ENCODE data around the gene ART4. TPM values are rescaled to one million over a fixed set of nuclear protein-coding genes. Genes with fewer than 3 reads are reported as not detected.

Gene ART4
- total RNA-seq, 1 donor from 2014 or later = 0.22 TPM

GRCh38 chr12:14784471-14784870, 58.9 kb downstream of the ART4 start:
- no peak overlapping the region for H3K4me3 Mint-ChIP-seq
- H3K4me1 Mint-ChIP-seq (ENCODE audit: unreplicated experiment) = peaks cover 4% of the 10 kb centered on the region
- H3K27ac Mint-ChIP-seq = no peak overlapping the region
- no peaks in the 10 kb centered on the region for H3K9me3 Mint-ChIP-seq
- H3K27me3 Mint-ChIP-seq = no peaks in the 10 kb centered on the region
- DNase-seq (ENCODE audit: extremely low spot score, unreplicated experiment) = no peak
- H3K36me3 Mint-ChIP-seq = peaks cover 35% of the 10 kb centered on the region
- TF ChIP-seq, protein P1, sequence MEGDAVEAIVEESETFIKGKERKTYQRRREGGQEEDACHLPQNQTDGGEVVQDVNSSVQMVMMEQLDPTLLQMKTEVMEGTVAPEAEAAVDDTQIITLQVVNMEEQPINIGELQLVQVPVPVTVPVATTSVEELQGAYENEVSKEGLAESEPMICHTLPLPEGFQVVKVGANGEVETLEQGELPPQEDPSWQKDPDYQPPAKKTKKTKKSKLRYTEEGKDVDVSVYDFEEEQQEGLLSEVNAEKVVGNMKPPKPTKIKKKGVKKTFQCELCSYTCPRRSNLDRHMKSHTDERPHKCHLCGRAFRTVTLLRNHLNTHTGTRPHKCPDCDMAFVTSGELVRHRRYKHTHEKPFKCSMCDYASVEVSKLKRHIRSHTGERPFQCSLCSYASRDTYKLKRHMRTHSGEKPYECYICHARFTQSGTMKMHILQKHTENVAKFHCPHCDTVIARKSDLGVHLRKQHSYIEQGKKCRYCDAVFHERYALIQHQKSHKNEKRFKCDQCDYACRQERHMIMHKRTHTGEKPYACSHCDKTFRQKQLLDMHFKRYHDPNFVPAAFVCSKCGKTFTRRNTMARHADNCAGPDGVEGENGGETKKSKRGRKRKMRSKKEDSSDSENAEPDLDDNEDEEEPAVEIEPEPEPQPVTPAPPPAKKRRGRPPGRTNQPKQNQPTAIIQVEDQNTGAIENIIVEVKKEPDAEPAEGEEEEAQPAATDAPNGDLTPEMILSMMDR (conservative IDR thresholded peaks at IDR 0.05) = no peak

- no peak overlapping the region for H3K4me3 Mint-ChIP-seq
- peaks cover 24% of the 10 kb centered on the region for H3K36me3 Mint-ChIP-seq
- H3K27me3 Mint-ChIP-seq = no peaks in the 10 kb centered on the region
- H3K4me1 Mint-ChIP-seq (ENCODE audit: unreplicated experiment) = peaks cover 5% of the 10 kb centered on the region
- H3K27ac Mint-ChIP-seq = no peak overlapping the region
- DNase-seq (ENCODE audit: extremely low spot score, unreplicated experiment) = no peak
- TF ChIP-seq, protein P1 (conservative IDR thresholded peaks at IDR 0.05) = no peak
- H3K9me3 Mint-ChIP-seq = no peaks in the 10 kb centered on the region
Observed at GRCh38 chr12:14782756-14783155, 60.6 kb downstream of the ART4 start.

GRCh38 chr12:14781563-14781962, 61.8 kb downstream of the ART4 start:
- H3K9me3 Mint-ChIP-seq = no peaks in the 10 kb centered on the region
- TF ChIP-seq, protein P1 (conservative IDR thresholded peaks at IDR 0.05) = no peak
- H3K4me1 Mint-ChIP-seq (ENCODE audit: unreplicated experiment) = peaks cover 11% of the 10 kb centered on the region
- H3K36me3 Mint-ChIP-seq = peaks cover 12% of the 10 kb centered on the region
- no peak for DNase-seq (ENCODE audit: extremely low spot score, unreplicated experiment)
- no peaks in the 10 kb centered on the region for H3K27me3 Mint-ChIP-seq
- H3K4me3 Mint-ChIP-seq = no peak overlapping the region
- no peak overlapping the region for H3K27ac Mint-ChIP-seq

- H3K9me3 Mint-ChIP-seq = no peaks in the 10 kb centered on the region
- H3K36me3 Mint-ChIP-seq = peaks cover 13% of the 10 kb centered on the region
- no peaks in the 10 kb centered on the region for H3K27me3 Mint-ChIP-seq
- H3K27ac Mint-ChIP-seq = no peak overlapping the region
- DNase-seq (ENCODE audit: extremely low spot score, unreplicated experiment) = no peak
- peaks cover 18% of the 10 kb centered on the region for H3K4me1 Mint-ChIP-seq (ENCODE audit: unreplicated experiment)
- H3K4me3 Mint-ChIP-seq = no peak overlapping the region
- TF ChIP-seq, protein P1 (conservative IDR thresholded peaks at IDR 0.05) = no peak
Observed at GRCh38 chr12:14780859-14781258, 62.5 kb downstream of the ART4 start.

- H3K9me3 Mint-ChIP-seq = no peaks in the 10 kb centered on the region
- TF ChIP-seq, protein P1 (conservative IDR thresholded peaks at IDR 0.05) = no peak
- H3K27ac Mint-ChIP-seq = no peak overlapping the region
- peaks cover 24% of the 10 kb centered on the region for H3K4me1 Mint-ChIP-seq (ENCODE audit: unreplicated experiment)
- H3K4me3 Mint-ChIP-seq = no peak overlapping the region
- peaks cover 15% of the 10 kb centered on the region for H3K36me3 Mint-ChIP-seq
- DNase-seq (ENCODE audit: extremely low spot score, unreplicated experiment) = no peak
- peaks cover under 1% of the 10 kb centered on the region for H3K27me3 Mint-ChIP-seq
Observed at GRCh38 chr12:14779834-14780233, 63.5 kb downstream of the ART4 start.

DNA sequence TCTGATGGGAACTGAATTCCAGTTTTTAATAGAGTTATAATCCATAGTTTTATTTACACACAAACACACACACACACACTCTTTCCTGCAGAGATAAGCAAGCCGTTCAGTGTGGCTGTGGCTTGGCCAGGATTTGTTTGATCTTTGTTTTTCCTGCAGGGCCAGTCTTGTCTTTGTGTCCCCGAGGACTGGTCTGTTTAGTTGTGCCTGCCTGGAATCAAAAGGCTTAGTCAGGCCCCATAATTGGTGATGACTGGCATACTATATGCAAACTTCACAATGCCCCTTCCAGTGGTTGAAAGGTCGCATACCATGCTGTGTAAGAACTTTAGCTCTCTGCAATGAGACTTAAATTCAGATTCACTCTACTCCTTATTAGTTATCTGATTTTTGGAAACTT, 66.1 kb downstream of the ART4 start:
- TF ChIP-seq, protein P1 (conservative IDR thresholded peaks at IDR 0.05) = no peak
- H3K9me3 Mint-ChIP-seq = no peaks in the 10 kb centered on the region

More for the DNA sequence above, 66.1 kb downstream of the ART4 start:
- Mint-ChIP-seq H3K4me1 (ENCODE audit: unreplicated experiment) (peaks cover 29% of the 10 kb centered on the region), H3K27me3 (peaks cover 8% of the 10 kb centered on the region), H3K36me3 (peaks cover 15% of the 10 kb centered on the region), H3K27ac (peak overlapping the region; percentile 98), H3K4me3 (peak overlapping the region; percentile 98)
- DNase-seq (ENCODE audit: extremely low spot score, unreplicated experiment) = no peak

Data from type B pancreatic cell (in vitro differentiated cells).